ENCODE results near the gene CSNK1D.

DNA sequence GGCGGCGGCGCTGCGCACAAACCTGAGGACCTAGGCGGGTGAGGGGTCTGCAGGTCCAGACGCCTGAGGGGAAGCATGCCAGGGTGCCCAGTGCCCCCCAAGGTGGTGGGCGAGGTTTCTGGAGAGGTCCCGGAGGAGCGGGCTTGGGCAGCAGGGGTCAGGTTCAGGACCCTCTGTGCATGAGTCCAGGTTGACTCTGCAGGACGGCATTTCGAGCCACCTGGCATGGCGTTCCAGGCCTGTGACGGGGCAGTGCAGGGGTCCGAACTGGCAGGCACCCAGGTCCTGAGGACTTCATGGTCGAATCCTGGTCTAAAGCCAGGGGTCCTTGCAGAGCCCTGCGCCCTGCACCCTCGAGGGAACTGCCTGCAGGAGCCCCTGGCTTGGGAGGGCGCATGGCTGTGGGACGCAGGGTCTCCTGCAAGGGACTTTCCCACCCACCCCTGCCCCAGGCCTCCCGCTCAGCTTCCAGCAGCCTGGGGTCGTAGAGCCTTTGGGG lies 41.1 kb downstream of the CSNK1D start:
- TF ChIP-seq, protein P1, sequence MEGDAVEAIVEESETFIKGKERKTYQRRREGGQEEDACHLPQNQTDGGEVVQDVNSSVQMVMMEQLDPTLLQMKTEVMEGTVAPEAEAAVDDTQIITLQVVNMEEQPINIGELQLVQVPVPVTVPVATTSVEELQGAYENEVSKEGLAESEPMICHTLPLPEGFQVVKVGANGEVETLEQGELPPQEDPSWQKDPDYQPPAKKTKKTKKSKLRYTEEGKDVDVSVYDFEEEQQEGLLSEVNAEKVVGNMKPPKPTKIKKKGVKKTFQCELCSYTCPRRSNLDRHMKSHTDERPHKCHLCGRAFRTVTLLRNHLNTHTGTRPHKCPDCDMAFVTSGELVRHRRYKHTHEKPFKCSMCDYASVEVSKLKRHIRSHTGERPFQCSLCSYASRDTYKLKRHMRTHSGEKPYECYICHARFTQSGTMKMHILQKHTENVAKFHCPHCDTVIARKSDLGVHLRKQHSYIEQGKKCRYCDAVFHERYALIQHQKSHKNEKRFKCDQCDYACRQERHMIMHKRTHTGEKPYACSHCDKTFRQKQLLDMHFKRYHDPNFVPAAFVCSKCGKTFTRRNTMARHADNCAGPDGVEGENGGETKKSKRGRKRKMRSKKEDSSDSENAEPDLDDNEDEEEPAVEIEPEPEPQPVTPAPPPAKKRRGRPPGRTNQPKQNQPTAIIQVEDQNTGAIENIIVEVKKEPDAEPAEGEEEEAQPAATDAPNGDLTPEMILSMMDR (conservative IDR thresholded peaks at IDR 0.05; ENCODE audit: low read length) = no peak
- TF ChIP-seq EZH2phosphoT487 (IDR thresholded peaks at IDR 0.05; ENCODE audit: borderline replicate concordance) = no peak
